K562 (cell line): ENCODE measurements around the gene OR51B2. TPM values are rescaled to one million over a fixed set of nuclear protein-coding genes. Genes with fewer than 3 reads are reported as not detected.
A peak's percentile ranks its signal among the peaks of the same experiment; 100 is the strongest.

Experiments
- CREB3 ChIP-seq: fragments of 450-650 bp; conservative IDR thresholded peaks from 2 replicates; pipeline ENCODE4 v1.6.1; 2016; ENCODE audit warnings: missing genetic modification characterization, low read depth, mild to moderate bottlenecking, missing compliant biosample characterization, moderate library complexity
- DNMT1 ChIP-seq: fragments of 450-650 bp; IDR thresholded peaks from 2 replicates; pipeline ENCODE4 v1.6.1; 2016; ENCODE audit warnings: antibody characterized with exemption, mild to moderate bottlenecking
- ETS1 ChIP-seq: conservative IDR thresholded peaks from 2 replicates; pipeline ENCODE4 v1.6.1; 2011; ENCODE audit warnings: low read depth, mild to moderate bottlenecking, low read length; ENCODE audit not compliant: control insufficient read depth
- MAFK ChIP-seq: IDR thresholded peaks from 2 replicates; pipeline ENCODE4 v1.6.1; 2011; ENCODE audit warnings: low read length, improper control_type of control experiment
- ZNF639 ChIP-seq, 2 experiments: fragments of 200-800 bp in 1 of 2; sonication (Bioruptor generic) in 1 of 2; sonication (generic) in 1 of 2; formaldehyde crosslinking in 1 of 2; IDR thresholded peaks in 1 of 2; conservative IDR thresholded peaks in 1 of 2; 2 replicates each; pipeline versions ENCODE4 v1.5.0 to v1.6.1; 2016 to 2020; ENCODE audit warnings: missing compliant biosample characterization in 1 of 2, missing genetic modification characterization in 1 of 2, missing genetic modification reagents in 1 of 2
- polyA plus RNA-seq, 8 experiments: library from polyadenylated mRNA; depleted of rRNA in 4 of 8; stranded (reverse) in 5 of 8; unstranded in 3 of 8; fragments of >200 nt; fragmentation: Nextera tagmentation in 2 of 8; fragmentation: Illumina TruSeq in 1 of 8; extraction: Ambion mirVana in 2 of 8; extraction: Trizol in 1 of 8; gene quantifications; 2 replicates each; pipeline versions ENCODE4 v1.2.1 to v1.2.3, GENCODE V29; 2011 to 2014; ENCODE audit warnings: inconsistent platforms in 1 of 8, missing spikeins in 1 of 8
- total RNA-seq, 7 experiments: library from RNA; depleted of rRNA in 6 of 7; stranded (reverse); fragments of >200 nt in 6 of 7; fragmentation: Illumina TruSeq in 2 of 7; extraction: Trizol in 2 of 7; gene quantifications; 2 replicates each; pipeline versions ENCODE4 v1.2.1 to v1.2.3, GENCODE V29; 2011 to 2021; ENCODE audit warnings: low replicate concordance in 1 of 7
- TF ChIP-seq, protein P1 (sequence below): fragments of 200-600 bp; sonication (generic); IDR thresholded peaks from one replicate; pipeline ENCODE4 v1.6.1; 2012; ENCODE audit warnings: mild to moderate bottlenecking, low read depth, low read length, inconsistent platforms
- TF ChIP-seq, protein P2 (sequence below): fragments of 450-650 bp; IDR thresholded peaks from 2 replicates; pipeline ENCODE4 v1.6.1; 2016; ENCODE audit warnings: missing biosample characterization, missing genetic modification characterization

The OR51B2 gene
- total and polyA plus RNA-seq, 9 of the 15 experiments (the other 6 are each of a cell fraction or from before 2014, with no cell fraction given) = 0.38 to 6.6 (median 4.0) TPM

DNA sequence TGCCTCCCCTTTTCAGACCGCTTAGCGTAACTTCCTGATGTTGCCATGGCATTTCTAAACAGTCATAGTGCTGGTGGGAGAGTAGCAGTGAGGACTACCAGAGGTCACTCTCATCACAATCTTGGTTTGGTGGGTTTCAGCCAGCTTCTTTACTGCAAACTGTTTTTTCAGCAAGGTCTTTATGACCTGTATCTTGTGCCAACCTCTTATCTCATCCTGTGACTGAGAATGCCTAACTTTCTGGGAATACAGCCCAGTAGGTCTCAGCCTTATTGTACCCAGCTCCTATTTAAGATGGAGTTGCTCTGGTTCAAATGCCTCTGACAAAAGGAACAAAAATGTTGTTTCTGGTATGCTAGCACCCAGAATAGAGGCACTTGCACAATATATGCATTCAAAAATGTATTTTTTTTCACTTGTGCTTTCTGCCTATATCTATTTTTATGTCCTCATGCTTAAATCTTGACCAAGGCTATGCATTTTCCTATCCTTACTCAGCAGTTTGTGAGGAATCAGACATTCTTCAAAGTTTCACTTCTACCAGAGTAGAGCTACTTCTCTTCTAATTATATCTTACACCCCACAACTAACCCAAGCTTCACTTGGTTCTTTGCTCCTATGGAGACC is 43.5 kb upstream of the OR51B2 start (continued):
- TF ChIP-seq, protein P1, sequence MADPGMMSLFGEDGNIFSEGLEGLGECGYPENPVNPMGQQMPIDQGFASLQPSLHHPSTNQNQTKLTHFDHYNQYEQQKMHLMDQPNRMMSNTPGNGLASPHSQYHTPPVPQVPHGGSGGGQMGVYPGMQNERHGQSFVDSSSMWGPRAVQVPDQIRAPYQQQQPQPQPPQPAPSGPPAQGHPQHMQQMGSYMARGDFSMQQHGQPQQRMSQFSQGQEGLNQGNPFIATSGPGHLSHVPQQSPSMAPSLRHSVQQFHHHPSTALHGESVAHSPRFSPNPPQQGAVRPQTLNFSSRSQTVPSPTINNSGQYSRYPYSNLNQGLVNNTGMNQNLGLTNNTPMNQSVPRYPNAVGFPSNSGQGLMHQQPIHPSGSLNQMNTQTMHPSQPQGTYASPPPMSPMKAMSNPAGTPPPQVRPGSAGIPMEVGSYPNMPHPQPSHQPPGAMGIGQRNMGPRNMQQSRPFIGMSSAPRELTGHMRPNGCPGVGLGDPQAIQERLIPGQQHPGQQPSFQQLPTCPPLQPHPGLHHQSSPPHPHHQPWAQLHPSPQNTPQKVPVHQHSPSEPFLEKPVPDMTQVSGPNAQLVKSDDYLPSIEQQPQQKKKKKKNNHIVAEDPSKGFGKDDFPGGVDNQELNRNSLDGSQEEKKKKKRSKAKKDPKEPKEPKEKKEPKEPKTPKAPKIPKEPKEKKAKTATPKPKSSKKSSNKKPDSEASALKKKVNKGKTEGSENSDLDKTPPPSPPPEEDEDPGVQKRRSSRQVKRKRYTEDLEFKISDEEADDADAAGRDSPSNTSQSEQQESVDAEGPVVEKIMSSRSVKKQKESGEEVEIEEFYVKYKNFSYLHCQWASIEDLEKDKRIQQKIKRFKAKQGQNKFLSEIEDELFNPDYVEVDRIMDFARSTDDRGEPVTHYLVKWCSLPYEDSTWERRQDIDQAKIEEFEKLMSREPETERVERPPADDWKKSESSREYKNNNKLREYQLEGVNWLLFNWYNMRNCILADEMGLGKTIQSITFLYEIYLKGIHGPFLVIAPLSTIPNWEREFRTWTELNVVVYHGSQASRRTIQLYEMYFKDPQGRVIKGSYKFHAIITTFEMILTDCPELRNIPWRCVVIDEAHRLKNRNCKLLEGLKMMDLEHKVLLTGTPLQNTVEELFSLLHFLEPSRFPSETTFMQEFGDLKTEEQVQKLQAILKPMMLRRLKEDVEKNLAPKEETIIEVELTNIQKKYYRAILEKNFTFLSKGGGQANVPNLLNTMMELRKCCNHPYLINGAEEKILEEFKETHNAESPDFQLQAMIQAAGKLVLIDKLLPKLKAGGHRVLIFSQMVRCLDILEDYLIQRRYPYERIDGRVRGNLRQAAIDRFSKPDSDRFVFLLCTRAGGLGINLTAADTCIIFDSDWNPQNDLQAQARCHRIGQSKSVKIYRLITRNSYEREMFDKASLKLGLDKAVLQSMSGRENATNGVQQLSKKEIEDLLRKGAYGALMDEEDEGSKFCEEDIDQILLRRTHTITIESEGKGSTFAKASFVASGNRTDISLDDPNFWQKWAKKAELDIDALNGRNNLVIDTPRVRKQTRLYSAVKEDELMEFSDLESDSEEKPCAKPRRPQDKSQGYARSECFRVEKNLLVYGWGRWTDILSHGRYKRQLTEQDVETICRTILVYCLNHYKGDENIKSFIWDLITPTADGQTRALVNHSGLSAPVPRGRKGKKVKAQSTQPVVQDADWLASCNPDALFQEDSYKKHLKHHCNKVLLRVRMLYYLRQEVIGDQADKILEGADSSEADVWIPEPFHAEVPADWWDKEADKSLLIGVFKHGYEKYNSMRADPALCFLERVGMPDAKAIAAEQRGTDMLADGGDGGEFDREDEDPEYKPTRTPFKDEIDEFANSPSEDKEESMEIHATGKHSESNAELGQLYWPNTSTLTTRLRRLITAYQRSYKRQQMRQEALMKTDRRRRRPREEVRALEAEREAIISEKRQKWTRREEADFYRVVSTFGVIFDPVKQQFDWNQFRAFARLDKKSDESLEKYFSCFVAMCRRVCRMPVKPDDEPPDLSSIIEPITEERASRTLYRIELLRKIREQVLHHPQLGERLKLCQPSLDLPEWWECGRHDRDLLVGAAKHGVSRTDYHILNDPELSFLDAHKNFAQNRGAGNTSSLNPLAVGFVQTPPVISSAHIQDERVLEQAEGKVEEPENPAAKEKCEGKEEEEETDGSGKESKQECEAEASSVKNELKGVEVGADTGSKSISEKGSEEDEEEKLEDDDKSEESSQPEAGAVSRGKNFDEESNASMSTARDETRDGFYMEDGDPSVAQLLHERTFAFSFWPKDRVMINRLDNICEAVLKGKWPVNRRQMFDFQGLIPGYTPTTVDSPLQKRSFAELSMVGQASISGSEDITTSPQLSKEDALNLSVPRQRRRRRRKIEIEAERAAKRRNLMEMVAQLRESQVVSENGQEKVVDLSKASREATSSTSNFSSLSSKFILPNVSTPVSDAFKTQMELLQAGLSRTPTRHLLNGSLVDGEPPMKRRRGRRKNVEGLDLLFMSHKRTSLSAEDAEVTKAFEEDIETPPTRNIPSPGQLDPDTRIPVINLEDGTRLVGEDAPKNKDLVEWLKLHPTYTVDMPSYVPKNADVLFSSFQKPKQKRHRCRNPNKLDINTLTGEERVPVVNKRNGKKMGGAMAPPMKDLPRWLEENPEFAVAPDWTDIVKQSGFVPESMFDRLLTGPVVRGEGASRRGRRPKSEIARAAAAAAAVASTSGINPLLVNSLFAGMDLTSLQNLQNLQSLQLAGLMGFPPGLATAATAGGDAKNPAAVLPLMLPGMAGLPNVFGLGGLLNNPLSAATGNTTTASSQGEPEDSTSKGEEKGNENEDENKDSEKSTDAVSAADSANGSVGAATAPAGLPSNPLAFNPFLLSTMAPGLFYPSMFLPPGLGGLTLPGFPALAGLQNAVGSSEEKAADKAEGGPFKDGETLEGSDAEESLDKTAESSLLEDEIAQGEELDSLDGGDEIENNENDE = no peak
- TF ChIP-seq DNMT1 (no peak), CREB3 (tag) (peak; percentile 72), ZNF639 (CRISPR knock-in tag; conservative IDR thresholded peaks at IDR 0.05 in 1 of 2, IDR thresholded peaks at IDR 0.05 in 1 of 2) (no peak), ETS1 (no peak), MAFK (peak; percentile 14; the same call in 1 of the 2 replicates)
- TF ChIP-seq, protein P2, sequence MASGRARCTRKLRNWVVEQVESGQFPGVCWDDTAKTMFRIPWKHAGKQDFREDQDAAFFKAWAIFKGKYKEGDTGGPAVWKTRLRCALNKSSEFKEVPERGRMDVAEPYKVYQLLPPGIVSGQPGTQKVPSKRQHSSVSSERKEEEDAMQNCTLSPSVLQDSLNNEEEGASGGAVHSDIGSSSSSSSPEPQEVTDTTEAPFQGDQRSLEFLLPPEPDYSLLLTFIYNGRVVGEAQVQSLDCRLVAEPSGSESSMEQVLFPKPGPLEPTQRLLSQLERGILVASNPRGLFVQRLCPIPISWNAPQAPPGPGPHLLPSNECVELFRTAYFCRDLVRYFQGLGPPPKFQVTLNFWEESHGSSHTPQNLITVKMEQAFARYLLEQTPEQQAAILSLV (tag) = peak; percentile 45; the same call in 1 of the 2 replicates
